ENCODE measurements around the gene SLC7A14.

The SLC7A14 gene

DNA sequence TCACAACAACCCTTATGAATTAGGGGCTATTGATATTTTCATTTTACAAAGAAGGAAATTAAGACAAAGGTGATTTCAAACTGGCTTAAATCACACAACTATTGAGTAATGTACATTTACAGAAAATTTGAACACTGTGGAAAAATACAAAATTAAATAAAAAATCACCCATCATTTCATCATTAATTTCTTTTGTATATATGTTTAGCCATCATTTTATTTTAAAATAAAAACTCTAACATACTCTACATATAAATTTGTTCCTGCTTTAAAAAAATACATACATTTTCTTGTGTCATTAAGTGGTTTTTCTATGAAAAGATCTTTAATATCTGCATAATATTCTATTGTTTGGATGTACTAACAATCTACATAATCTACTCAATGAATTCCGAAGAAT lies 147.0 kb downstream of the SLC7A14 start:
- ATAC-seq, result no peak
- TF ChIP-seq ZNF565 (CRISPR knock-in tag; conservative IDR thresholded peaks at IDR 0.05; ENCODE audit: low read depth) (no peak), ARNTL (CRISPR knock-in tag; IDR thresholded peaks at IDR 0.05; ENCODE audit: borderline replicate concordance, low read depth) (no peak), OSR1 (CRISPR knock-in tag; IDR thresholded peaks at IDR 0.05) (no peak), CSRNP3 (CRISPR knock-in tag; IDR thresholded peaks at IDR 0.05) (no peak), TCF4 (CRISPR knock-in tag; IDR thresholded peaks at IDR 0.05; ENCODE audit: borderline replicate concordance) (no peak), ZNF8 (CRISPR knock-in tag; IDR thresholded peaks at IDR 0.05) (no peak), TOX (CRISPR knock-in tag; IDR thresholded peaks at IDR 0.05; ENCODE audit: borderline replicate concordance) (no peak), ESRRG (CRISPR knock-in tag; IDR thresholded peaks at IDR 0.05) (no peak), PPARA (CRISPR knock-in tag; IDR thresholded peaks at IDR 0.05; ENCODE audit: borderline replicate concordance) (no peak), BACH2 (CRISPR knock-in tag; IDR thresholded peaks at IDR 0.05; ENCODE audit: borderline replicate concordance) (no peak), ZNF70 (CRISPR knock-in tag; IDR thresholded peaks at IDR 0.05) (no peak)
- TF ChIP-seq, protein P1, sequence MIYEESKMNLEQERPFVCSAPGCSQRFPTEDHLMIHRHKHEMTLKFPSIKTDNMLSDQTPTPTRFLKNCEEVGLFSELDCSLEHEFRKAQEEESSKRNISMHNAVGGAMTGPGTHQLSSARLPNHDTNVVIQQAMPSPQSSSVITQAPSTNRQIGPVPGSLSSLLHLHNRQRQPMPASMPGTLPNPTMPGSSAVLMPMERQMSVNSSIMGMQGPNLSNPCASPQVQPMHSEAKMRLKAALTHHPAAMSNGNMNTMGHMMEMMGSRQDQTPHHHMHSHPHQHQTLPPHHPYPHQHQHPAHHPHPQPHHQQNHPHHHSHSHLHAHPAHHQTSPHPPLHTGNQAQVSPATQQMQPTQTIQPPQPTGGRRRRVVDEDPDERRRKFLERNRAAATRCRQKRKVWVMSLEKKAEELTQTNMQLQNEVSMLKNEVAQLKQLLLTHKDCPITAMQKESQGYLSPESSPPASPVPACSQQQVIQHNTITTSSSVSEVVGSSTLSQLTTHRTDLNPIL (CRISPR knock-in tag; IDR thresholded peaks at IDR 0.05; ENCODE audit: low read depth), result no peak

DNA sequence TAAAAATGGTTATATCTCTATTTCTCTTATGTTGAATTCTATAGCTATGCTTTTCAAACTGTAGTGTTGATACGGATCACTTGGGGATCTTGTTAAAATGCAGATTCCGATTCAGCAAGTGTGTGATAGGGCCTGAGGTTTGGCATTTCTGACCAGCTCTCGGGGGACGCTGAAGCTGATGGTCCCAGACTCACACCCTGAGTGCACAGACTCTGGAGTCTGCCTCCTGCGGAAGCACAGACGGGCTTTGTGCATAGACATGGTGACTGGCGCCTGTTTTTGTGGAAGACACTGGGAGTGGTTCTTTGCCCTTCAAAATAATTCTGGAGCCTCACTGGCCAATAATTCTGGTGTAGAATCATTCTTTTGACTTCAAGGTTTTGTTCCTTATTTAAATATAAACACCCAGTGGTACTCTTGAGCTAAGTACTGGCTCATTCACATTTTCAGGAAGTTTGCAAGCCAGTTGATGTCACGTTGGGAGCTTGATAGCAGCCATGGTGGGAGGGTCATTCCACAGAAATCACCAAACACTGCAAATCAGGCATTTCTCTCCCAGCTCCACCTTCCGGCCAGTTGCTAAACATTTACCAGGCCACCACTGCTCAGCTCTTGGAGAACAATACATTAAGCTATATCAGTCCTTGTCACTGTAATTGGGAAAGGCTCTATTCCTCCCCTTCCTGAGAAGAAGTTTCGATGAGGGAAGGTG lies 148.0 kb downstream of the SLC7A14 start:
- no peak for ATAC-seq
- no peak for TF ChIP-seq SNAI2 (CRISPR knock-in tag; IDR thresholded peaks at IDR 0.05)
- TF ChIP-seq, protein P1 (CRISPR knock-in tag; IDR thresholded peaks at IDR 0.05; ENCODE audit: low read depth), result no peak
- no peak for TF ChIP-seq ZFP30 (CRISPR knock-in tag; IDR thresholded peaks at IDR 0.05)
- no peak for TF ChIP-seq RARB (CRISPR knock-in tag; IDR thresholded peaks at IDR 0.05)
- no peak for TF ChIP-seq CSRNP3 (CRISPR knock-in tag; IDR thresholded peaks at IDR 0.05)
- TF ChIP-seq ZNF8 (CRISPR knock-in tag; IDR thresholded peaks at IDR 0.05), result no peak
- no peak for TF ChIP-seq TCF4 (CRISPR knock-in tag; IDR thresholded peaks at IDR 0.05; ENCODE audit: borderline replicate concordance)
- no peak for TF ChIP-seq ESRRG (CRISPR knock-in tag; IDR thresholded peaks at IDR 0.05)
- TF ChIP-seq ARNTL (CRISPR knock-in tag; IDR thresholded peaks at IDR 0.05; ENCODE audit: borderline replicate concordance, low read depth), result no peak
- no peak for TF ChIP-seq ZFP3 (CRISPR knock-in tag; IDR thresholded peaks at IDR 0.05)
- TF ChIP-seq ZNF565 (CRISPR knock-in tag; conservative IDR thresholded peaks at IDR 0.05; ENCODE audit: low read depth), result no peak
- no peak for TF ChIP-seq BACH2 (CRISPR knock-in tag; IDR thresholded peaks at IDR 0.05; ENCODE audit: borderline replicate concordance)
- no peak for TF ChIP-seq GLIS3 (CRISPR knock-in tag; IDR thresholded peaks at IDR 0.05)
- no peak for TF ChIP-seq ZC3H10 (CRISPR knock-in tag; IDR thresholded peaks at IDR 0.05)
- no peak for TF ChIP-seq TSHZ2 (CRISPR knock-in tag; IDR thresholded peaks at IDR 0.05)

DNA sequence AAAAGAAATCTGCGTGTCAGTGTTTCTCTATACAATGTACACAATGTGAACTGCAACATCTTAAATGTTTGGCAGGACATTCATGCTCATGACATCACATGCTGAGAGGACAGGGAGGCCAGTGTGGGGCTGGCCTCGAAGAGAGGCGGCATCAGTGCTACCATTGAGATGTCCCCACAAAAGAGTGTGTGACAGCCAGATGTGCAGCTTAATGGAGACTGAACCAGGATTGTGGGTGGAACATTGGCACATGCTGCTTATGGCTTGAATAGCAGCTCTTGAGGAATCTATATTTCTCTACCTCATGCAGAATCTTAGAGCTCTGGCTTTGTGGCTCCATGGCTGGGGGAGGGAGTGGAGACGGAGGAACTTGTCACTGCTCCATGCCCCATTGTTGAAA lies 148.7 kb downstream of the SLC7A14 start:
- ATAC-seq, result no peak
- TF ChIP-seq, protein P2, sequence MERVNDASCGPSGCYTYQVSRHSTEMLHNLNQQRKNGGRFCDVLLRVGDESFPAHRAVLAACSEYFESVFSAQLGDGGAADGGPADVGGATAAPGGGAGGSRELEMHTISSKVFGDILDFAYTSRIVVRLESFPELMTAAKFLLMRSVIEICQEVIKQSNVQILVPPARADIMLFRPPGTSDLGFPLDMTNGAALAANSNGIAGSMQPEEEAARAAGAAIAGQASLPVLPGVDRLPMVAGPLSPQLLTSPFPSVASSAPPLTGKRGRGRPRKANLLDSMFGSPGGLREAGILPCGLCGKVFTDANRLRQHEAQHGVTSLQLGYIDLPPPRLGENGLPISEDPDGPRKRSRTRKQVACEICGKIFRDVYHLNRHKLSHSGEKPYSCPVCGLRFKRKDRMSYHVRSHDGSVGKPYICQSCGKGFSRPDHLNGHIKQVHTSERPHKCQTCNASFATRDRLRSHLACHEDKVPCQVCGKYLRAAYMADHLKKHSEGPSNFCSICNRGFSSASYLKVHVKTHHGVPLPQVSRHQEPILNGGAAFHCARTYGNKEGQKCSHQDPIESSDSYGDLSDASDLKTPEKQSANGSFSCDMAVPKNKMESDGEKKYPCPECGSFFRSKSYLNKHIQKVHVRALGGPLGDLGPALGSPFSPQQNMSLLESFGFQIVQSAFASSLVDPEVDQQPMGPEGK (CRISPR knock-in tag; IDR thresholded peaks at IDR 0.05; ENCODE audit: borderline replicate concordance), result no peak
- TF ChIP-seq RARB (CRISPR knock-in tag; IDR thresholded peaks at IDR 0.05) (no peak), ISL1 (CRISPR knock-in tag; IDR thresholded peaks at IDR 0.05) (no peak), ZFP30 (CRISPR knock-in tag; IDR thresholded peaks at IDR 0.05) (no peak), GLIS3 (CRISPR knock-in tag; IDR thresholded peaks at IDR 0.05) (no peak), TSHZ2 (CRISPR knock-in tag; IDR thresholded peaks at IDR 0.05) (no peak), ZNF8 (CRISPR knock-in tag; IDR thresholded peaks at IDR 0.05) (no peak)
- TF ChIP-seq, protein P1 (CRISPR knock-in tag; IDR thresholded peaks at IDR 0.05; ENCODE audit: low read depth), result no peak

All from SK-N-SH treated with all-trans-retinoic acid at 6 μM for 48 hours (cell line).